Left forelimb (tissue), 1 donor: Measurements from ENCODE around the gene LSM12.
"Not testable (repeated sequence)": the region's sequence is repeated elsewhere in the genome, so short reads cannot be mapped to it uniquely, and the experiment has no call there.

Experiments used
- DNase-seq: peaks from one replicate; pipeline ENCODE4 v3.0.0-alpha.2; 2018; ENCODE audit warnings: low spot score

Gene LSM12

DNA sequence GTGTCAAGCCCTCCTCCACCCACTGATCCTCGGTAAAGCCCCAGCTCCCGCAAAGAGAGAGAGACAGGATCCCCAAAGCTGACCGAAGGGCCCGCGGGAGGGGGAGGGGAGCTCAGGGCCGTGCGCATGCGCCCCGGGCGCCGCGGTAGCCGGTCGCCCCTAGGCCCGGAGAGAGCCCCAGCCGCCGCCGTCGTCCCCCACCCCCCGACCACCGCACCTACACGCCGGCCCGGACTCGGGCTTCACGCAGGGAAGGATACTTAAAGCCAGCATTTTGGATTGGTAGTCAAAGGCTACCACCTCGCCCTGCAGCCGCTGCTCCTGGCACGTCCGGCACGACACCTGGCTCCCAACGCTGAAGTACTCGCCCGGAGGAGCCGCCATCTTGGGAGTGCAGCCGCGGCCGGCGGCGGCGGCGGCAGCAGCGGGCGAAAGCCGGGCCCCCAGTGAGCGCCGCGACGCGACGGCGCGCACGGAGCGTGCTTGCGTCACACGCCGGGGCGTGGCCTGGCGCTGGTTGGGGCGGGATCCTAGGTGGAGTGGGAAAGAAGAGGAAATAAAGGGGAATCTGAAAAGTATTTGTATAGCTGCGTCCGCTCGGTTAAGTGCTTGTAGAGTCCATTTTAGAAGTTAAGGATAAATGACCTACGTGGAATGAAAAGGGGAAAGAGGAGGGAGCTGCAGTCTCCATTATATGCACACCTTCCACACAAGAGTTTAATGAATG is at the start of gene LSM12:
Gene LSM12 (minus strand): TSS at position 468 of the 727 bp plus-strand sequence. CDS start 84 bp downstream, at position 384.
- DNase-seq: peak; percentile 96

DNA sequence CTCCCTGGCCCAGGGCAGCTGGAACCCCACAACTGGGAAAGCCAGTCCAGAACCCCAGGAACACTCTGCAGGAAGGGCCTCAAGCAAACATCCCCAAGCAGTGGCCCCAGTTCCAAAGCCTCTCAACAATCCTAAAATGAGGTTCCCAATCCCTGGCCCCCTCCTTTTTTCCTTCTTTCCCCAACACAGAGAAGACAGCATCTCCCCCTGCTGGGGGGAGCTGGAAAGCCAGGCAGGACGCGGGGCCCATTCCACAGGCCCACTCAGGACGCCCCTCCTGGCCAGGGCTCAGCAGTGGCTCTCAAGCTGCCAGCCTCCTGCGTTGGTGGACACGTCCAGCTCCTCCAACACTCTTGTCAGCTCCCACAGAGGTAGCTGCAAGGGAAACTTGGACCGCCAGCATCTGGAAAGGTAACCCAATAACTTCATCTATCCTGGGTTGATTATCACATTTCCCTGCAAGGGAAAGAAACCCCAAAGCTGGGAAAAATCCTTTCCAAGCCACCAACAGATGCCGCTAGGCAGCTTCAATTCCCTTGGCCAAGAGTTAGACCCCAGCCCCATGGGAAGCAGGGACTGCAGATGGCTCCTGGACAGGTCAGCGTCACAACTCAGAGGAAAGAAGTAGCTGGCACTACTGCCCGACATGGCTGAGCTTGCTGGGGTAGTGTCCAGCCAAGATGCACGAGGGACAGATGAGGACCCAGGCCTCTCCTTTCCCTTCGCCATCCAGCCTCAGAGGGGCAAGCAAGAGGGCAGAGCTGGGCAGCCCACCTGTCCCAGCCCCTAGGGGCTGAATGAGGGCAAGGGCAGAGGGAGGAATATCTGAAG is 49.3 kb upstream of the LSM12 start:
- no peak for DNase-seq

DNA sequence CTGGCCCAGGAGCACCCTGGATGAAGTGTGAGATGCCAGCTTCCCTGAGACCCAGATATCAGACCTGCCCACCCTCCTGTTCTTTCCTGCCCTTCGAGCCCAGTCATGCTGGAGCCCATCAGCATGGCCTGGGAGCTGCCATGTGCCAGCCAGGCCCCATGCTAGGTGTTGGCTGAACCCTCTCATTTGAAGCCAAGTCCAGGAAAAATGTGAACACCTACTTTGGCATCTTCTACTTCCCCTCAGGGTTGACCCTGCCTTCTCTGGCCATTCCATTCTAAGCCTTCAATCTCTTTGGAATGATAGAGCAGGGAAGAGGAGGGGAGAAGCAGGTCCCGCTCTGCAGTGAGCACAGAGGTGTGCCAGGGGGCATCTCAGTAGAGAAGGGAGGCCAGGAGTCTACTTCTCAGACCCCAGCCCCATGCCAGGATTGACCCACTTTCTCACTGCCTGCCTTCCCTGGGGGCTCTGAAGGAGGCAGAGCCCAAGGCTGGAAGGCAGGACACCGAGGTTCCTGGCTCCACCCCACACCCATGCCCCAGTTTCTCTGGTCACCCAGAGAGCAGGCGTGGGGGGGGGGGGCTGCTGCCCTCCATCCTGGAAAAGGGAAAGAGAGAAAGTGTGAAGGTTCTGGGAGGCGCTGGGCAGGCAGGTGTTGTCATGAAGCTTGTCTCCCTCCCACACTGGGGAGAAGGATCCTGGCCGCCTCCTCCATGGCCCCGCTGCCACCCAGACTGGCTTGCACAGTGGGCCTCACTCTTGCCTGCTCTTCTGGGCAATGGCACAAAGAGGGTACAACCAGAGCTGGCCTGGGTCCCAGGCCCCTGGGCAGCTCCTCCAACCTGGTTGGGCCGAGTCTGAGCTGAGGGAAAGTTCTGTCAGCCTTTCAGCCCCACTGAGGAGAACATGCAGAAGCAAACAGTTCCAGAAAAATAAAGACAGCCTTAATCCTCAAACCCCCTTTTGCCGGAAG is 47.7 kb upstream of the LSM12 start:
- no peak for DNase-seq

DNA sequence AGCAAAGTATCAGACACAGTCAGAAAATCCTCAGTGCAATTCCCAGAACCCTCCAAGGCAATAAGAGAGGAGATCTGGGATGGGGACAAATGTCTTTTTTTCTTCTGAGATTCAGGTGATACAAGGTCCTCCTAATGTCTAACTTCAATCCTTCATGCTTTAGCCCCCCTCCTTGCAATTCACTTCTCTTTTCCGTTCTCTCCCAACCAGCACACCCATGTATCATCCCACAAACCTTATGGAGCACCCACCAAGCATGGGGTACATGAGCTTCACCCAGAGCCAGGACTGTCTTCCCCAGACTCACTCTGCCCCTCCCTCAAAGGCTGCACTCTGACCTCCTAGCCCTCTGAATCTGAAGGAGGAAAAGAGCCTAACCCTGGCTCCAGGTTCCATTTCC is 46.9 kb upstream of the LSM12 start:
- DNase-seq: no peak

DNA sequence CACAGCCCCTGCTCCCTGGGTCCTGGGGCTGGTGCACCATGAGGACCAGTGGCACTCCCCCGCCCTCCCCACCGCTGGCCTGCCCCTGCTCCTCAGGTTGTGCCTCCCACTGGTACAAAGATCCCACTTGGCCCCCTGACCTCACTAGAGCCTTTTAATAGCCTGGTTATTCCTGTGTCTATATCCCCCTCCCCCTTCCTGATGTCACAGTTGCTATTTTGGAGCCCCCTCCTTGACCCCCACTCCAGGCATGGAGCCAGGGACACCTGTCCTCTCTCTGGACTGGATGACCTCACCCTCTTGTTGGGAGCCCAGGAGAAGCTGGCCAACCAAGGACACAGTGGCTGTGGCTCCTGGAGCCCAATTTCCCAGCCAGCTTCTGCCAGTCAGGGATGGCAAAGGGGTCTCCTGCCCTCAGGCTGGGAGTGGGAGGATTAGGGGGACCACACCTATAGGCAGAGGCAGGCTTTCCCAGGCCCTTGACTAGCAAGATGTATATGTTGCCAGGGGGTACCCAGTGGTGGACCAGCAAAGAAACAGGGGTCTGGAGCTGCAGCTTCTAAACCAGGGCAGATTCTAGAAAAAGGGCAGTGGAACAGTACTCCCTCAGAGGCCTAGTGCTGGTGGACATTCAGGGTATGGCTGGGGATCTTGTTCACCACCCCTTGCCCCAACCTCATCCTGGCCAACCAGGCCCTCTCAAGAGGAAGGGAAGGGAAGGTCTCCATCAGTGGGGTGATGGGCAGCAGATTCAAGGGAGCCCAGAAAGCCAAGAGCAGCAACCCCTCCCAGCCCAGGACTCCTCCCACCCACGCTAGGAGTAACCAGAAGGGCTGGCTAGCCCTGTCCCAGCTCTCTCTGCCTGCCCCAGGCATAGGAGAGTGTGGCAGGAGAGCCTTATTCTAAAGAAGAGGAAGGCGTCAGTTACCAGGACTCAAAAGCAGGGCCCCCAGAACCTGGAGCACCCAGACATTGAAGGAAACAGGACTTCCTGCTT is 46.1 kb upstream of the LSM12 start:
- DNase-seq: no peak

DNA sequence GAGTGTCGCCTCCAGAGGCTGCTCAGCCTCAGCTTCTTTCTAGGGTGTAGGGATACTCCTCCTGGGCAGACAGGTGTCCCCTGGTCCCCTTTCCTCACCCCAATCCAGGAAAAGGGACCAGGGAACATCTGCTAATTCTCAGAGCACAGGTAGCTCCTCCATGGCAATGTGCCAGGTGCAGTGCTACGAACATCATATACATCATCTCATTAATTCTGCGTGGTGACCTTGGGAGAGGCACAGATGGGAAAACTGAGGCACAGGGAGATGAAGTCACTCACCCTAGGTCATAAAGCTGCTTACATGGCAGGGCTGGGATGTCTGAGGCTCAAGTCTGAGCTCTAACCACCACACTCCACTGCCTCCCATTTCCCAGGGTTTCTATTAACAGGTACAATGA is 45.3 kb upstream of the LSM12 start:
- DNase-seq: no peak

DNA sequence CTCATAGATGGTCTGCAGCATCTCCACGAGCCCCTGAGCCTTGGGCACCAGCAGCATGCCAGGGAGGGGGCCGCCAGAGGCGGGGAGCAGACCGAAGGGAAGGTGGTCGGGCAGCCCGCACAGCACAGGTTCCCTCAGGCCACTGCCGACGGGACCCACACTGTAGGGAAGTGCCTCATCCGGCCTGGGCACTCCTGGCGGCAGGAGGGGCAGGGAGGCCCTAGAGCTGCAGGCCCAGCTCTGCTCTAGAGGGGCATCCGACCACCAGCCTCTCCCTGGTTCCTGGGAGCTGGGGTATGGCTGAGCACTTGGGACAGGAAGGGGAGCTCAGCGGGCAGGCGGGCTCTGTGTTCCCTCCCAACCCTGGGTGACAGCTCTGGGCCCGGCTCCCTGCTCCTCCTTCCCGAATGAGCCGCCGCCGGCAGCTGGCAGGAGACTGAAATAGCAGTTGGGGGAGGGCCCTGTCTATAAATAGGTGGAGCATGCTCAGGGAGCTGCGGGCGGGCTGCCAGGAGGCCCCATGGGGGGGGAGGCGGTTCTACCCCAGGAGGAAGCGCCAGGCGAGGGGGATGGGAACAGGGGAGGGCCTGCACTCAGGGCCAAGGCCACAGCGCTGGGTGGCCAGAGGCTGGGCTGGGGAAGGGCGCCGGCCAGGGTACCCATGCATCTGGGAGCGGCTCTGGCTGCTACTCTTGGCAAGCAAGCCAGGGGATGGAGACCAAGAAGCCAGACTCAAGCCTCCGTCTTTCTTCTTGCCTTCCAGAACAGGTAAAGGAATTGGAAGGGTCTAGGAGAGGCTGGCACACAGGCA is 44.6 kb upstream of the LSM12 start:
- peak; percentile 95 for DNase-seq

DNA sequence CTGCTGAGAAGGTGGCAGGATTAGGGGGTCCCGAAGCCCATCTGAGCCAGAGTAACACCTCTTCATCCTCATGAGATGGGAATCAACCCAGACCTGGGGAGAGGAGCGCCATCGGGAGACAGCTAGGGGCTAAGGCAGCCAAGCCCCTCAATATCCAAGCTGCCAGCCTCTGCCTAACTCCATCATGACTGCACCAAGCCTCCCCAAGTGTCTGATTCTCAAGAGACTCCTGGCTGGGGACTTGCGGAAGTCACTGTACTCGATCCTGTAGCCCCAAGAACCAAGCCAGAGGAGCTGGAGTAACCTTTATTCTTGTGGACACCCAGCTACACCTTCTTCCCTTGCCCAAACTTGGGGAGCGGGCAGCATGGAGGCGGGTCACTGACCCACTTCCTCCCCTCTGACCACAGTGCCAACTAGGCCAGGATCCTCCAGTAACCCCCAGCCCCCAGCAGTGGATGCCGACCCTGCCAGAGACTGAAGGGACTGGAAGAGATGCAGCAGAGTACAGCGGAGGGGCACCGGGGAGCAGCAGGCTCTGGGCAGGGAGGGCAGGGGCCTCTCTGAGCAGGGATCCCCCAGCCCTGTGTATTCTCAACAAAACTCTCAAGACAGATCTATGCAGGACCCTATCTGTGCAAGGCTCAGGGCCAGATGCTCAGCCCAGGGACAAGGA is 43.7 kb upstream of the LSM12 start:
- DNase-seq: no peak

DNA sequence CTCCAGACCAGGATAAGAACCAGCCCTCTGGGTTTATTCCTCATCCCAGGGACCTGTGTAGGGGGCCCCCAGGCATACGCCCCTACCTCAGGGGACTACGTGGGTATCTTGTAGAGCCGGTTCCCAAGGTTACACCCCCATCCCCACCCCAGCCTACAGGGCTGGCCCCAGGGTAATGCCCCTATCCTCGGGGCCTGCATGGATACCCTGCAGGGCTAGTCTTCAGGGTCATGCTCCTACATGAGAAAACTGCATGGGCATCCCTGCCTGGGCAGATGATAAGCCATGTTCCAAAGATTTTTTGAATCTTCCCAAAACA is 42.8 kb upstream of the LSM12 start:
- DNase-seq: no peak

DNA sequence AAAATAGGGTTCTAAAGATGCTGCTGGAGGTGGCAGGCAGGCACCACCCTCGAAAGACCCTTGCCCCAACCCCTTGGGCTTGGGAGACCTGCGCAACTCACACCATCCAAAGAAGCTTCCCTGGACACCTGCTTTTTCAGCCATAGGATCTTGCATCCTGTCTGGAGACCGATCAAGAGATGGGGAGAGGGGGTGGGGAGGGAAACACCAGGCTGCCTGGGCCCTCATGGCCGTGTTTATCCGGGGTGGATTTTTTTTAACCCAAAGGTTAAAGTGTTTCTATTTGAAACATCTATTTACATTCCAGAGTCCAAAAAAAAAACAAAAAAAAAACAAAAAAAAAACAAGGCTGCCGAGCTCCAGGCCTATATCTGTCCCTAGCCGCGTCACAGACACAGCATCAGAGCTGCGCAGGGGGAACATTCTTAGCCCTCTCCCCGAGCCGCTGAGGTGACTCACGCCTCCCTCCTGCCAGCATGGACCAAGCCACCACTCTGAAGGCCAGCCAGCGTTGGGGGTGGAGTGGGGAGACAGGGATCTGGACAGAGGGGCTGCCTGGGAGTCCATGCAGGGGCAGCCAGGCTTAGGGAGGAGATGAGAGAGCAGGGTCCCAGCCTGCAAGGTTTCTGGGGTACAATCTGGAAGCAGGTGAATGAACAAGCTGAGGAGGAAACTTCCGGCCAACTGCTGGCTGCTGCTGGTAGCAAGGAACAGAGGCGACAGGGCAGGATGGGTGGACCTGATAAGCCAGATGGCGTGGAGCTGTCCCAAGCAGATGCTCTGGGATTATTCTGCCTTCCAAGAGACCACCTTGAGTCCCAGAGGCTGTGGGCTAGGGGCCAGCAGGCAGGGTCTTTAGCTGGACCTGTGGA is 42.2 kb upstream of the LSM12 start:
- no peak for DNase-seq

DNA sequence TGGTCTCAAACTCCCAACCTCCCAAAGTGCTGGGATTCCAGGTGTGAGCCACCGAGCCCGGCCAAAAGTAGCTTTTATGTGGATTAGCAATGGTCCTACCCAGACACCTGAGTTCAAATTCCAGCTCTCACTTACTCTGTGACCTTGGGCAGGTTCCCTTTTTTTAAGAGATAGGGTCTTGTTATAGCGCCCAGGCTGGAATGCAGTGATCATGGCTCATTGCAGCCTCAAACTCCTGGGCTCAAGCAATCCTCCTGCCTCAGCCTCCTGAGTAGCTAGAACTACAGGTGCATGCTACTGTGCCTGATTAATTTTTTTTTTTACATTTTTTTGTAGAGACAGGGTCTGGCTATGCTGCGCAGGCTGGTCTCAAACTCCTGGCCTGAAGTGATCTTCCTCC is 40.3 kb upstream of the LSM12 start:
- DNase-seq: no peak

DNA sequence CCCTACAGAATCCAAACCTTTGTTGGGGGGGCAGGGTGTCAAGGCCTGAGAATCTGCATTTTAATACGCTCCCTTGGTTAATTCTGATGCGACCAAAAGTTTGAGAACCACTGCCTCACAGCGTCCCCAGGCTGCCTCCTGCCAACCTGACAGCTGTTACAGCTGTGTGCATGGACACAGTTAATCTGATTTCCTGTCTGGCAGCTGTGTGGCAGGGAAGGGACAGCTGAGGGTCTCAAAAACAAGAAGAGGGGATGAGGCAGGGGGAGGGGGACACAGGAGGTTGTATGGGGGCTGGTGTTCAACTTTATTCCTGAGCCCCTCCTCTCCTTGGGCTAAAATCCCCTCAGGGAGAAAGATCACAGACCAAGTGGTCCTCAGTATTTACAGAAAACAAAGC is 39.5 kb upstream of the LSM12 start:
- no peak for DNase-seq

DNA sequence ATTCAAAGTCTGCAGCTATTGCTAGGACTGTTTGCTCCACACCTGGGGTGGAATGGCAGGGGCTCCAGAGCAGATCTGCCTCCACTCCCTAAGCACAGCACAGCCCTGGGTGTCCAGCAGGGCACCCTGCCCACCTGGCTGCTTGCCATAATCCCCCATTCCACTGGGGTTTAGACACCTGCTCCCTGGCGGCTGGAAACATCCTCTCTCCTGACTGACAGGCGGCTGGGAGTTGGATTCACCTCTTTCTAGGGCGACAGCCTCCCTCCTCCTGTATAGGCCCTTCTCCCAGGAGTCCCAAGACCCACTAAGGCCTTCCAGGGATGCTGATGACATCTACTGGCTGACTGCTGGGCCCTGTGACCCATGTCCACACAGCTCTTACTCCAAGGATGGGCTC is 39.0 kb upstream of the LSM12 start:
- DNase-seq: no peak

DNA sequence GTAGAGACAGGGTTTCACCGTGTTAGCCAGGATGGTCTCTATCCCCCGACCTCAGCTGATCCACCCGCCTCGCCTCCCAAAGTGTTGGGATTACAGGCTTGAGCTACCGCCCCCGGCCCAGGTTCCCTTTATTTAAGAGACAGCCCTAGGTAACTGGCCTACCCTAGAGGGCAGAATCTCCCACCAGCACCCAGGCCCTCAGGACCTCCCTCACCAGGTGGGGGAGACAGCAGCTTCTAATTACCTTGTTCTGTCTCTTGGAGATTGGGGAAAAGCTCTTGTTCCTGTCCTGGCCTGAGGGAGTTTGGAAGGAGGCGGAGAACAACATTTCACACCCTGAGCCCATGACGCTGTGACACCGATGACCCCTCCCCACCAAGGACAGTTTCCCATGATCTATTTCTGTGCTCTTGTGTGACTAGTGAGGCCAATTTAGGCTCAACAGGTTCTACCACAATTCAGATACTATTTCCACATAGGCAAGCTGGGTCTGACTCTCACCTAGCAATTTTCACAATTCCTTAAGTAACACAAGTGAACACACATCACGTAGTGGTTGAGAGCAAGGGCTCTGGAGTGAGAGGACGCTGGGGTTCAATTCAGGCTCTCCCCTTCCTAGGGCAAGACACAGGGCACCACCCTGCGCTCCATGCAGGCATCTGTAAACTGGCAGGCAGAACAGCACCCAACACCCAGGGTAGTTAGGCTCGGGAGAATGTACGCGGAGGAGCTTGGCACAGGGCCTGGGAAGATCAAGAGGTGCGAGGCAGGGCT is 36.6 kb upstream of the LSM12 start:
- no peak for DNase-seq

DNA sequence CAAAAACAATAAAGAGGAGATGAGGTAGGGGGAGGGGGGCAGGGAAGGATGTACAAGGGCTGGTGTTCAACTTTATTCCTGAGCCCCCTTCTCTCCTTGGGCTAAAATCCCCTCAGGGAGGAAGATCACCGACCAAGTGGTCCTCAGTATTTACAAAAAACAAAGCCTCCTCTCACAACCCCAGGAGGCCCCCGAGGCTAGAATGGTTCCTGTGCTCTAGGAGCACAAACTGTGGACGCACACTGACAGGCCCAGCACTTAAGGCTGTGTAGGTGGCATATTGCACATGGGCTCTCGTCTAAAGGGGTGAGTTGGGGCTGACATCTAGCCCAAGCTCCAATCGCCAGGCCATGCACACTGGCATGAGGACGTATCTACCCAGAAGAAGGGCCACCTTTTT is 35.4 kb upstream of the LSM12 start:
- DNase-seq: not testable (repeated sequence)

DNA sequence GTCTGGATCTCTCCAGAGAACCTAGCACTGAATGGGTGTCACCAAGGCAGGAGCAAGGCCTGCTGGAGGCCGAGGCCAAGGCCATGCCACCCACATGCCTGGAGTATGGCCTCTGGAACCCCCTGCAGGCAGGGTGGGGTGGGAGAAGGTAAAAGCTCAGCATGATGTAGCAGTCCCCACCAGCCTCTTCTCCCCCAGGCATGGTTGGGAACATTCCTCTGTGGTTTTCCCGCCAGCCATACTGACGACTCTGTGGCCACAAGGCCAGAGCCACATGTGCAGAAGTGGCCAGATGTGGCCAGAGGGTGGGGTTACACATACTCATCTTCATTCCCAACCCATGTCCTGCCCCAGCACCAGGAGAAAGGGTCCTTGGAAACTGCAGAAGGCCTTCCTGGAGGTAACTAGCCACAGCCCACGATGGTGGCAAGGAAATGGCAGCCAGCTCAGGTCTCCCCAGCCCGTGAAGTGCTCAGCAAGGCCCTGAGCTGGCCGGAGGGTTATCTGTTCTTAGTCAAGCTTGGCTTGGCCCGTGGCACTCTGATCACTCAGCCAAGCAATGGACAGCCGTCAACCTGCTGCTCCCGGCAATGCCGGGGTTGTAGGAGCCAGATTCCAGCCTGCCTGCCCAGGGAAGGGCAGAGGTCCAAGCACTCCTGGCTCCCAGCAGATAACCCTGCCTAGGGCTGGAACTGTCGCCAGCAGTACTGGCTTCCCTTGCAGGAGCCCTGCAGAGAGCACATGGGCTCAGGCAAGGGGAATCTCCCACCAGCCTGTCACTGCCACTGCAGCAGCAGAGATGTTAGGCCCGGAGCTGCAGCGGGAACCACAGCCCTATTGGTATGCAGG is 30.9 kb upstream of the LSM12 start:
- no peak for DNase-seq
